Measurements from ENCODE around the gene PCK2. TPM values are rescaled to one million over a fixed set of nuclear protein-coding genes. Genes with fewer than 3 reads are reported as not detected.

PCK2 gene
- total and polyA plus RNA-seq, 2 of the 13 experiments (the other 11 are each of a cell fraction or from before 2014, with no cell fraction given), result 129 to 272 TPM

DNA sequence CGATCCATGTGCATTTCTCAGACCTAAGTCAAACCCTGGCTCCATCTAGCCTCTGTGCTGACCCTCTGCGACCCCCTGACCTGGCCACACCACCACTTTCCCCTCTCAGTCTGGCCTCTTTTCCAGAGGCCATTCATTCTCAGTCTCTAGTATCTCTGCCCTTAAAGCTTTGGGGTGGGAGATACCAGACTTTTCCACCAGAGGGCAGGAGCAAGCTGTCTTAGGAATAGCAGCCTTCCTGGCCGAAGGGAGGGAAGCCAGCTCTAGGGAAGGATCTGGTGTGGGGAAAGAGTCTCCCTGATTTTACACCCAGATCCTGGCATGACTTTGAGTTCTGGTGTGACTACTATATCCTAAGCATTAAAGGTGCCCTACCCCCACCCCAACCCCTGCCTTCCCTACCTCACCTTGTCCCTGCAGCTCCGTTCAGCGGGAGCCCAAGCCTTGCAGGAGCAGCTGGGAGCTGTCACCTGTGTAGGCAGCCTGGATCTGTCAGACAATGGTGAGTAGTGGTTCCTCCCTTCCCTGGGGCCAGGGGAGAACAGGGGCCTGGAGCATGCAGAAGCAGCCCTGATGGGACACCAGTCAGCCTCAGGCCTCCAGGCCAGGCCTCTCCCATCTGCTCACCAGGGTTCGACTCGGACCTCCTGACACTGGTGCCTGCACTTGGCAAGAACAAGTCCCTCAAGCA, 35.7 kb upstream of the PCK2 start (continued):
- TF ChIP-seq BORCS8-MEF2B (CRISPR knock-in tag; IDR thresholded peaks at IDR 0.05) (peak; percentile 63; the same call in 1 of the 2 replicates), HNRNPK (IDR thresholded peaks at IDR 0.05; ENCODE audit: low read depth, low read length, poor library complexity, severe bottlenecking) (peak; percentile 42), MXD4 (CRISPR knock-in tag; IDR thresholded peaks at IDR 0.05) (peak; percentile 57; the same call in 1 of the 2 replicates), GABPA (IDR thresholded peaks at IDR 0.05; ENCODE audit: low read depth, low read length) (no peak), GABPA (CRISPR knock-in tag; IDR thresholded peaks at IDR 0.05; ENCODE audit: low read depth) (0 out of 2 replicates have a peak, but pooled peaks have one; percentile 26), KAT2B (IDR thresholded peaks at IDR 0.05; ENCODE audit: borderline replicate concordance, low read depth, low read length) (no peak), HES4 (CRISPR knock-in tag; IDR thresholded peaks at IDR 0.05; ENCODE audit: borderline replicate concordance) (peak; percentile 76; the same call in 1 of the 2 replicates), HNRNPL (IDR thresholded peaks at IDR 0.05; ENCODE audit: low read depth, low read length) (no peak), ZFY (CRISPR knock-in tag; IDR thresholded peaks at IDR 0.05) (no peak), RXRB (CRISPR knock-in tag; IDR thresholded peaks at IDR 0.05; ENCODE audit: borderline replicate concordance) (peak; percentile 75; the same call in 1 of the 2 replicates), MED8 (CRISPR knock-in tag; IDR thresholded peaks at IDR 0.05; ENCODE audit: insufficient replicate concordance) (no peak), KLF12 (CRISPR knock-in tag; IDR thresholded peaks at IDR 0.05; ENCODE audit: borderline replicate concordance) (no peak), AGO1 (IDR thresholded peaks at IDR 0.05; ENCODE audit: low read depth, low read length, poor library complexity, severe bottlenecking) (no peak), ZNF10 (CRISPR knock-in tag; IDR thresholded peaks at IDR 0.05; ENCODE audit: borderline replicate concordance, low read depth) (no peak), RNF219 (CRISPR knock-in tag; IDR thresholded peaks at IDR 0.05) (no peak), KDM2A (CRISPR knock-in tag; IDR thresholded peaks at IDR 0.05; ENCODE audit: borderline replicate concordance, low read depth) (peak; percentile 39; the same call in 1 of the 2 replicates), ARID5B (CRISPR knock-in tag; IDR thresholded peaks at IDR 0.05) (peak; percentile 44; the same call in 1 of the 2 replicates), ZNF567 (CRISPR knock-in tag; IDR thresholded peaks at IDR 0.05; ENCODE audit: borderline replicate concordance) (peak; percentile 97; the same call in 1 of the 2 replicates), RARA (CRISPR knock-in tag; IDR thresholded peaks at IDR 0.05) (peak; percentile 53; the same call in 1 of the 2 replicates), ZNF746 (CRISPR knock-in tag; IDR thresholded peaks at IDR 0.05) (no peak), ZNF562 (CRISPR knock-in tag; IDR thresholded peaks at IDR 0.05; ENCODE audit: borderline replicate concordance) (no peak), ZNF616 (CRISPR knock-in tag; IDR thresholded peaks at IDR 0.05; ENCODE audit: low read depth) (peak; percentile 82; the same call in 1 of the 2 replicates), ZNF850 (CRISPR knock-in tag; conservative IDR thresholded peaks at IDR 0.05) (no peak), MEIS1 (CRISPR knock-in tag; IDR thresholded peaks at IDR 0.05; ENCODE audit: borderline replicate concordance) (peak; percentile 87), RAD51 (IDR thresholded peaks at IDR 0.05; ENCODE audit: borderline replicate concordance) (no peak)
